OCI-M1 (cell line): Measurements from ENCODE around the gene TULP4.

Experiments used
- DNase-seq: peaks from one replicate; lab custom pipeline; 2025; lab: John Stamatoyannopoulos, UW

Gene TULP4

DNA sequence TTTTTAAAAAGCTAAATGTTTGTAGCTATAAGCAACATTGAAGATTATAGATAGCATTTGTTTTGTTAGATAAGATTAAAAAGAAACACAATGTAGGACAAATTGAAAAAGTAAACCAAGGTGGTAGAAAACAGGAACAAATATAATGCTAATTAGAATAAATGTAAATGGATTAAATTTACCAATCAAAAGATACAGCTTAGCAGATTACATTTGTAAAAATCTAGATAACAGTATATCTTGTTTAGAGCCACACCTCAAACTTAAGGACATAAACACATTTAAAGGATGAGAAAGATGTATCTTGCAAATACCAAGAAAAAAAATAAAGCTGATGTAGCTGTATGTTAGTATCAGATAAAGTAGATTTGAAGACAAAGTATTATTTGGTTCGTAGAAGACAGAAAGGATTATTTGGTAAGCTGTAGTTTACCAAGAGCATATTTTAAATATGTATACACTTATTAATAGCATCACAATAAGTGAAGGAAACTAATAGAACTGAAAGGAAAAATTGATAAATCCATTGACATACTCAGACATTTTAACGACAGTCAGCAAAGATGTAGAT lies 107.2 kb downstream of the TULP4 start:
- DNase-seq: no peak

GRCh38 chr6:158421381-158421780 lies 109.1 kb downstream of the TULP4 start:
- no peak for DNase-seq

GRCh38 chr6:158422629-158423238 lies 110.5 kb downstream of the TULP4 start:
- DNase-seq: no peak

- no peak for DNase-seq
Observed at GRCh38 chr6:158431036-158431435, 118.8 kb downstream of the TULP4 start.

GRCh38 chr6:158431560-158431959 lies 119.3 kb downstream of the TULP4 start:
- no peak for DNase-seq

DNA sequence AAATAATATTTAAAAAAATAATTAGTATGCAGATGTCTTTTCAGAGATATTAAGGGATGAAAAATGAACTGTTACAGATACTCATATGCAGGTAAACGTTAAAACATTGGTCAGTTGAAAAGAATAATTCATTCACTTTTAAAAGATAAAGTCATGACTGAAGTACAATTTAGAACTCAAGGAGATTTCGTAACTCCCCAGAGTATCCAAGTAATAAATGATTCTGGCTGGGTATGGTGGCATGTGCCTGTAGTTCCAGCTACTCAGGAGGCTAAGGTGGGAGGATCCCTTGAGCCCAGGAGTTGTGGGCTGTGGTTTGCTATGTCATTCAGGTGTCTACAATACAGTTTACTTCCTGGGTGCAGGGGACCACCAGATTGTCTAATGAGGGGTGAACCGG lies 125.3 kb downstream of the TULP4 start:
- DNase-seq: no peak

DNA sequence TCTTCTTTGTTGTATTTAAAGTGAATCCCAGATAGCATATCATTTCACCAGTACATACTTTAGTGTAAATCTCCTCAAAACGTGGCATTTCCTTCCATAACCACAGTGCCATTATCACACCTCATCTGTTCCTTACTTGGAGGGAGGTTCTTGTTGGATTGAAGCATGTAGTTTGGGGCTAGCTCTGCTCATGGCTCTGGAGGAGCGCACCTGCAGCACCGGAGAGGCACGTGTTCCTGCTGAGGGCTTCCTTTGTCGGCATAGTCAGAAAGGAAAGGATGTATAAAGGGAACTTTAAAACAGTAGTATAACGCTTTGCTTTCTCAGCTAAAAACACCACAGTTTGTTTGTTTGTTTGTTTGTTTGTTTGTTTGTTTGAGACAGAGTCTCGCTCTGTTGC lies 126.0 kb downstream of the TULP4 start:
- no peak for DNase-seq

- peak; percentile 58 for DNase-seq
Observed at GRCh38 chr6:158439255-158439654, 127.0 kb downstream of the TULP4 start.

- no peak for DNase-seq
Observed at GRCh38 chr6:158441716-158442215, 129.5 kb downstream of the TULP4 start.

GRCh38 chr6:158442306-158442705 lies 130.0 kb downstream of the TULP4 start:
- DNase-seq: no peak

DNA sequence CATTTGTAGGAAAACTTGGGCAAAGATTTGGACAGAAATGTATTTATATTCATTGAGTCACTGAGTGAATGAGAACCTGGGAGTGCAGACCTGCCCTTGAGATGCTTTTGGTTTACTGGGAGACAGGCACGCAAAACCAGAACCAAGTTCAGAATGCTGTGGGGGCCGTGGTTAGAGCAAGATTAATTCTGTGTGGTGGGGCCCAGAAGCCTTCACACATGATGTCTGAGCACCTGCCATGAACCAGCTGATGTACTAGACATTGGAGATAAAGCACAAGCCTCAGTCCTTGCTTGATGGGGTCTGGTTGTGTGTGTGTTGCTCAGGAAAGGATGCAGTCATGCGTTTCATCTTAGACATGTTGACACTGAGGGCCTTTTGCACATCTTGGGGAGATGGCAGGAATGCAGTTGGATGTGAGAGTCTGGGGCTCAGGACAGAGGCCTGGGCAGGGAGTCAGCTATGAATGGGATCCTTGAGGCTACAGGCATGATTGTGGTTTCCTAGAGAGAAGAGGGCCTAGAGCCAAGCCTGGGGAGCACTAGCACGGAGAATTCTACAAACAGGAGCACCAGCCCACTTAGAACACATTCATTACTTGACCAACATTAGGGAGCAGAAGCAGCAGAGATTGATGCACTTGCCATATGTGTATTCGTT lies 133.3 kb downstream of the TULP4 start:
- no peak for DNase-seq

DNA sequence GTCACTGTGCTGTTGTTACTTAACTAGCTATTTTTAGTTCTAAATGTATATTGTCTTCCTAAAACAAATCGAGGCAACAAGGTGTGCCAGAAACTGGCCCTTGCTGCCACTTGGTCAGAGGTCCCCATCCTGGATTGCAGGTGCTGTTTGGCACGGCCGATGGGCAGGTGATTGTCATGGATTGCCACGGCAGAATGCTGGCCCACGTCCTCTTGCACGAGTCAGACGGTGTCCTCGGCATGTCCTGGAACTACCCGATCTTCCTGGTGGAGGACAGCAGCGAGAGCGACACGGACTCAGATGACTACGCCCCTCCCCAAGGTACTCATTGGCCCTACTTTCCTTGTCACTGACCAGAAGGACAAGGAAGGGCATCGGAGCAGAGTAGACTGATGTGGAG lies 136.6 kb downstream of the TULP4 start:
- no peak for DNase-seq

DNA sequence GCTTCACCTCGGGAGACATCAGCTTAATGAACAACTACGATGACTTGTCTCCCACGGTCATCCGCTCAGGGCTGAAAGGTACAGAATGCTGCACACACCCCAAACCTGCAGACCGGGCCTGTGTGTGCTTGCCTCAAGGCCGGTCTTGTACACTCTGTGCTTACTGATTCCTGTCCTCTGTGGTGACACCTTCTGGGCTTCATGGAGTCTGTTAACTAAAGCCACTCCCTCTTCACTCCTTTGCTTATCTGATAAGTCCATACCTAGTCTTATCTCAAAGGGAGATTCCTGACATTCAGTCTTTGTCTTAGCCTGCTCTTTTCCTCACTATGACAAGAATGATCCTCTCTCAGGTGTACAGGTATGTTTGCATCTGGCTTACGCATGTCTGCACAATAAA lies 139.9 kb downstream of the TULP4 start:
- DNase-seq: no peak

- DNase-seq: no peak
Observed at GRCh38 chr6:158457131-158457530, 144.9 kb downstream of the TULP4 start.

DNA sequence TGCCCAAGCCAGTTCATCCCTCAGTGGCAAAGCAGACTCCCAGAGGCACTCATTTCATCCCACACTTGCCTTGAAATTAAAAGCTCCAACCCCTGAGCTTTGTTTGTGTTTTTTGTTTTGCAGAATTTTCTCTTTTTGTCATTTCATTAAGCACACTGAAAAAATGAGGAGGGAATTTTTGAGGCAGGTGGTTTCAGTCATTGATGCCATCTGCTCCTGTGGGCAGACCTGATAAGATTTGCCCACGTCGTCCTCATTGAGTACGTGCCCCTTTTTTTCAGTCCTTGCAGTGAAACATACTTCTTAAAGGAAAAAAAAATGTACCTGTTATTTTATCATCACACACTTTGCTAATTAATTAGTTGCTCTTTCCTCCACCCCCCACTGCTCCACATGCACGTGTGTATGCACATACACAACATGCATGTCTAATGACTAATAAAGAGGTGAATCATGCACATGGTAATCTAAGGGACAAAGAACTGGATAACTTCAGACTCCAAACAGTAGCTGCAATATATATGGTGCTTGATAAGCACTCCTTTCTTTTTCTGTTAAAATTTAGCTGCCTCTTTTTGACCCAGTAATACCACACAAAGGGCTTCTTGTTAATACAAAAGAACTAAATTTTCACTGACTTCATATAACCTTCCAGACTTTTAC lies 145.5 kb downstream of the TULP4 start:
- DNase-seq: no peak

- DNase-seq: no peak
Observed at GRCh38 chr6:158459726-158460125, 147.5 kb downstream of the TULP4 start.

GRCh38 chr6:158460602-158461169 lies 148.4 kb downstream of the TULP4 start:
- no peak for DNase-seq

DNA sequence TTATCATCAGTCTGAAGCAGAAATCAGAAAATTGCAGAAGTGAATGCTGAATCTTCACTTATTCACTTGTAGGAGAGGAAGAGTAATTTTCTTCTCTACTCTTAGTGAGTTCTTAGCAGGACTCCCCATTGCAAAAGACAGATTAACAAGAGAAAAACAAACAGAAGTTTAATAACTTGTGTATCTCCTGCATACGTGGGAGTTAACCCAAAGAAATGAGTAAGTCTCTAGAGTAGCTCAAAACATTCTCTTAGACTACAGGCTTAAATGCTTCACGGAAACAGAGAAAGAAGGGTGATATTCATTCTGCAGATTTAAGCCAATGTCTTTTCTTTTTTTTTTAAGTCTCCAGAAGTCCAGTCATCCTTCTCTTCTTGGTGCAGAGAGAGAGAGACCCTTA lies 149.7 kb downstream of the TULP4 start:
- DNase-seq: no peak

DNA sequence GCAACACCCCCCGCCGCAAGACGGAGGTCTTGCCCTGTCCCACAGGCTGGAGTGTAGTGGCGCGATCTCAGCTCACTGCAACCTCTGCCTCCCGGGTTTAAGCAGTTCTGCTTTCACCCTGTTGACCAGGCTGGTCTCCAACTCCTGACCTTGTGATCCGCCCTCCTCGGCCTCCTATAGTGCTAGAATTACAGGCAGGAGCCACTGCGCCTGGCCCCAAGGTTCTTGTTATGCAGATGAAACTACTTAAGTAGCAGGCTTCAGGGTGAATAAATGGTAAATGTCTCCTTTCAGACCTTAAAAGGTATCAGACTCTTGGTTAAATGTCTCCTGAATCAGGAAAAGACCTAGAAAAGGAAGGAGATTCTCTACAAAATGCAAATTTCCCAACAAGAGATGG lies 152.2 kb downstream of the TULP4 start:
- no peak for DNase-seq

GRCh38 chr6:158465257-158465656 lies 153.0 kb downstream of the TULP4 start:
- DNase-seq: no peak

DNA sequence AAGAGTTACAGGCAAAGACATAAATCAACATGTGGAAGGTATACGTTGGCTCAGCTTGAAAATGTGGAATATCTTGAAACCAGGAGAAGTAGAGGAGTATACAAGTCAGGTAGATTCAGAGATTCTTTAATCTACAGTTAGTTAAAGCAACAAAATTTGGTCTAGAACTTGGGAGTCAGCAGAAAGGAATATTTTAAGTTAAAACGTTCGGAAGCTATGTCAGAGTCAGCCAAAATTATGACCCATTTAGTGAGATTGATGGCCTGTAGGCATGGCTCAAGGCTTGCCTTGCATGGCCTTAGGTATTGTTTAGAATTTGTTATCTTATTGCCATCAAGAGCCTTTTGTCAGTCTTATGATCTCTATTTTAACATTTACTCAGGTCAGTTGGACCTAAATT lies 153.5 kb downstream of the TULP4 start:
- DNase-seq: no peak

DNA sequence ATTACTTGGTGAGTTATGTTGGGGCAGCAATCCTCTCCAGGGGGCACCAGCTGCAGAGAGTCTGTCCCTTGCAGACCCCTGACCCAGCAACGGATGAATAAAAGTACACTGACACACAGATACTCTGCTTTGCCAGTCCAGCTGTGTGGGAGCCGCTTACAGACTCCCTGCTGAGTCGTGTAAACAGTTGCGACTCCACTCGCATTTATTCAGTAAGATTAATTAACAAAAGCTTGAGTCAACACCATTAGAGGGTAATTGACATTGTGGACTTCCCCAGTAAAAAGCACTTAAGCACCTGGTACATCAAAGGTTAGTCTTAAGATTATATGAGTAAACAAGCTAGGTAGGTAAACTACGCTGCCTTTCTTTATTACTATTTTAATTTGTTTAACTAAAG lies 155.7 kb downstream of the TULP4 start:
- no peak for DNase-seq

DNA sequence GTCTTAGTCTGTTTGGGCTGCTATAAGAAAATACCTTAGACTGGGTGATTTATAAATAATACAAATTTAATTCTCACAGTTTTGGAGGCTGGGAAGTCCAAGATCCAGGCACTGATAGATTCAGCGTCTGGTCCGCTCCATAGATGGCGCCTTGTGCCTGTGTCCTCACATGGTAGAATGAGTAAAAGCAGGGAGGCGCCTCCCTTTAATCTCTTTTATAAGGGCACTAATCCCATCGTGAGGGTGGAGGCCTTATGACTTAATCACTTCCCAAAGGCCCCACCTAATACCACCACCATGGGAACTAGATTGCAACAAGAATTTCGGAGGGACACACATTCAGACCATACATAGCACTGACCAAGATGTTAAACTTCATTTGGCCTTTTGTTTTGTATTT lies 156.4 kb downstream of the TULP4 start:
- DNase-seq: no peak
